Endodermal cell (in vitro differentiated cells): ENCODE data around the gene ECHS1. TPM values are rescaled to one million over a fixed set of nuclear protein-coding genes. Genes with fewer than 3 reads are reported as not detected.
"Not testable (repeated sequence)": the region's sequence is repeated elsewhere in the genome, so short reads cannot be mapped to it uniquely, and the experiment has no call there.

Source experiments
- DNase-seq: peaks from one replicate; pipeline ENCODE4 v3.0.0-alpha.2; 2017
- H3K27ac ChIP-seq: 2 replicates; pipeline ENCODE4 v1.5.1; 2013; ENCODE audit warnings: mild to moderate bottlenecking, low read depth, low read length, moderate library complexity
- H3K27me3 ChIP-seq: 2 replicates; pipeline ENCODE4 v1.6.1; 2013; ENCODE audit warnings: mild to moderate bottlenecking, low read length, moderate library complexity; ENCODE audit not compliant: insufficient read depth, control insufficient read depth, poor library complexity, severe bottlenecking
- H3K36me3 ChIP-seq: 2 replicates; pipeline ENCODE4 v1.7.0; 2013; ENCODE audit warnings: mild to moderate bottlenecking, low read length, moderate library complexity; ENCODE audit not compliant: control insufficient read depth, insufficient read depth
- H3K4me1 ChIP-seq: one replicate; pipeline ENCODE4 v1.7.0; 2013; ENCODE audit warnings: low read length; ENCODE audit not compliant: control insufficient read depth, insufficient read depth
- H3K4me3 ChIP-seq: 2 replicates; pipeline ENCODE4 v1.5.1; 2013; ENCODE audit warnings: mild to moderate bottlenecking, low read length, moderate library complexity
- H3K9ac ChIP-seq: 2 replicates; pipeline ENCODE4 v1.6.1; 2013; ENCODE audit warnings: mild to moderate bottlenecking, low read length, moderate library complexity; ENCODE audit not compliant: poor library complexity, severe bottlenecking; ENCODE audit errors: extremely low read depth
- H3K9me3 ChIP-seq: 2 replicates; pipeline ENCODE4 v1.6.1; 2013; ENCODE audit warnings: mild to moderate bottlenecking, low read length, moderate library complexity; ENCODE audit not compliant: control insufficient read depth
- H3K27ac Mint-ChIP-seq: 2 replicates; pipeline ENCODE4 v1.8.0; 2020; ENCODE audit warnings: mixed read lengths
- H3K27me3 Mint-ChIP-seq: 2 replicates; pipeline ENCODE4 v1.8.0; 2021; ENCODE audit warnings: mild to moderate bottlenecking, mixed read lengths; ENCODE audit not compliant: insufficient read depth
- H3K36me3 Mint-ChIP-seq: 2 replicates; pipeline ENCODE4 v1.8.0; 2020; ENCODE audit warnings: low read depth, mixed read lengths
- H3K4me1 Mint-ChIP-seq: 2 replicates; pipeline ENCODE4 v1.8.0; 2020; ENCODE audit warnings: mixed read lengths
- H3K4me3 Mint-ChIP-seq: 2 replicates; pipeline ENCODE4 v1.8.0; 2020; ENCODE audit warnings: mild to moderate bottlenecking, moderate library complexity, mixed read lengths
- H3K9me3 Mint-ChIP-seq: 2 replicates; pipeline ENCODE4 v1.8.0; 2020; ENCODE audit warnings: mild to moderate bottlenecking, mixed read lengths
- CTCF ChIP-seq: fragments of 200-600 bp; sonication (generic); conservative IDR thresholded peaks from 2 replicates; pipeline ENCODE4 v1.5.0; 2021; ENCODE audit warnings: antibody characterized with exemption, mild to moderate bottlenecking
- WGBS, 2 experiments: methylation state at CpG; one replicate each; pipeline versions ENCODE4 v1.1.5 to v1.1.7; 2013; ENCODE audit warnings: missing lambda C conversion rate in 2 of 2, mixed read lengths in 1 of 2; ENCODE audit not compliant: insufficient coverage in 1 of 2, insufficient read length in 1 of 2; 5-methylcytosine and 5-hydroxymethylcytosine counted together
- total RNA-seq, 2 donors: library from RNA; stranded (reverse); fragmentation: NEBNext Ultra II Directional in 1 of 2; extraction: Animal tissue kit (Norgen Biotek cat#: 25700) in 1 of 2; gene quantifications; 2 replicates in 1 of 2; 3 replicates in 1 of 2; pipeline ENCODE4 v1.2.1, GENCODE V29; 2021

ECHS1 gene
- total RNA-seq, 2 donors from 2014 or later: 92.3 to 102 TPM

DNA sequence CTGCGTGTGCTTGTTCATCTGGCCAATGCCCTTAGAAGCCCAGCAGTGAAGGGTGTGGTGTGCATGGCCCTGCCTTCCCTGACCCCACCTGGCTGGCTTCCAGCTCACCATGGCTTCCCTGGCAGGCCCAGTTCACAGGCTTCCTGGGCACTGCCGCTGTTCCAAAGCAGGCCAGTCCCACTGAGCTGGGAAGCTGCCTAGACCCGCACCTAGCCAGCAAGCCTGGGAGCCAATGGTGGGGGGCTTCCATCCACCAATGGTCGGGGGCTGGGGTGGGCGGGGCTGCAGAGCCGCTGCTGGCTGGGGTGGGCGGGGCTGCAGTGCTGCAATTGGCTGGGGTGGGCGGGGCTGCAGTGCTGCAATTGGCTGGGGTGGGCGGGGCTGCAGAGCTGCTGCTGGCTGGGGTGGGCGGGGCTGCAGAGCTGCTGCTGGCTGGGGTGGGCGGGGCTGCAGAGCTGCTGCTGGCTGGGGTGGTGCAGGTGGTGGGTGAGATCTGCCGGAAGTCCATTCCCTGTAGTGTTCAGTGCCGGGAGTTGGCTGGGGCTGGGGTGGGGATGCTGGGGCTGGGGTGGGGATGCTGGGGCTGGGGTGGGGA is 48.9 kb downstream of the ECHS1 start:
- no peak for TF ChIP-seq CTCF

DNA sequence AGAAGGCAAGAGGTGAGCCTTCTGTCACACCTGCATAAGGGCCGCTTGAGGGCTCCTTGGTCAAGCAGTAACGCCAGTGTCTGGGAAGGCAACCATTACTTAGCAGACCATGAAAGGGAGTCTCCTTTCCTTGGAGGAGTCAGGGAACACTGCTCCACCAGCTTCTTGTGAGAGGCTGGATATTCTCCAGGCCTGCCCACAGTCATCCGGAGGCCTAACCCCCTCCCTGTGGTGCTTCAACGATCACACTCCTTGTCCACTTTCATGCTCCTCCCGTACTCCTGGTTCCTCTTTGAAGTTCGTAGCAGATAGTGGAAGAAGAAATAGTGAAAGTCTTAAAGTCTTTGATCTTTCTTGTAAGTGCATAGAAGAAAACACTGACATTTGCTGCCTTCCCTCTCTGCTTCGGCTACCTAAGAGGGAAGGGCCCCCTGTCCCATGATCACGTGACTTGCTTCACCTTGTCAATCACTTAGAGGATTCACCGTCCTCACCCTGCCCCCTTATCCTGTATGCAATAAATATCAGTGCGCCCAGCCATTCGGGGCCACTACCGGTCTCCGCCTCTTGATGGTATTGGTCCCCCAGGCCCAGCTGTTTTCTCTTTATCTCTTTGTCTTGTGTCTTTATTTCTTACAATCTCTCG is 51.0 kb downstream of the ECHS1 start:
- H3K9me3 ChIP-seq: peaks cover 25% of the 10 kb centered on the region
- H3K4me3 Mint-ChIP-seq, H3K36me3 ChIP-seq, DNase-seq, H3K27ac ChIP-seq, H3K9ac ChIP-seq, H3K4me1 Mint-ChIP-seq, H3K4me1 ChIP-seq, H3K4me3 ChIP-seq, H3K36me3 Mint-ChIP-seq, H3K27ac Mint-ChIP-seq: not testable (repeated sequence)
- WGBS, 2 experiments: 94 to 100% methylated on average over 2 to 8 of the region's 14 CpGs
- peaks cover 25% of the 10 kb centered on the region for H3K27me3 ChIP-seq
- Mint-ChIP-seq H3K27me3 (peaks cover 46% of the 10 kb centered on the region), H3K9me3 (peaks cover 16% of the 10 kb centered on the region)

More for the DNA sequence above, 48.9 kb downstream of the ECHS1 start:
- H3K36me3 ChIP-seq: no peaks in the 10 kb centered on the region
- WGBS, 2 experiments: 28% methylated on average over 11 of the region's 13 CpGs; no CpG with 5 or more reads in 1 of the 2 experiments
- H3K27ac ChIP-seq: no peak overlapping the region
- H3K27ac Mint-ChIP-seq: no peak overlapping the region
- peaks cover 46% of the 10 kb centered on the region for H3K27me3 ChIP-seq
- H3K4me1 ChIP-seq: no peaks in the 10 kb centered on the region
- peaks cover 18% of the 10 kb centered on the region for H3K9me3 ChIP-seq
- peaks cover 62% of the 10 kb centered on the region for H3K27me3 Mint-ChIP-seq
- no peak overlapping the region for H3K4me3 Mint-ChIP-seq
- peaks cover 4% of the 10 kb centered on the region for H3K4me1 Mint-ChIP-seq
- H3K36me3 Mint-ChIP-seq: peaks cover 3% of the 10 kb centered on the region
- no peak overlapping the region for H3K4me3 ChIP-seq
- no peak overlapping the region for H3K9ac ChIP-seq
- H3K9me3 Mint-ChIP-seq: peaks cover 11% of the 10 kb centered on the region
- peak; percentile 89 for DNase-seq

- DNase-seq, H3K27ac Mint-ChIP-seq, H3K4me3 Mint-ChIP-seq, H3K27ac ChIP-seq, H3K9ac ChIP-seq, H3K4me1 ChIP-seq, H3K36me3 Mint-ChIP-seq, H3K36me3 ChIP-seq, H3K4me1 Mint-ChIP-seq: not testable (repeated sequence)
- Histone ChIP-seq H3K4me3 (peak overlapping the region; percentile 62), H3K9me3 (peaks cover 25% of the 10 kb centered on the region), H3K27me3 (peaks cover 12% of the 10 kb centered on the region)
- 90 to 94% methylated on average over 4 to 6 of the region's 6 CpGs for WGBS, 2 experiments
- Mint-ChIP-seq H3K27me3 (peaks cover 36% of the 10 kb centered on the region), H3K9me3 (peaks cover 16% of the 10 kb centered on the region)
These were observed 52.2 kb downstream of the ECHS1 start for GRCh38 chr10:133320852-133321422.

DNA sequence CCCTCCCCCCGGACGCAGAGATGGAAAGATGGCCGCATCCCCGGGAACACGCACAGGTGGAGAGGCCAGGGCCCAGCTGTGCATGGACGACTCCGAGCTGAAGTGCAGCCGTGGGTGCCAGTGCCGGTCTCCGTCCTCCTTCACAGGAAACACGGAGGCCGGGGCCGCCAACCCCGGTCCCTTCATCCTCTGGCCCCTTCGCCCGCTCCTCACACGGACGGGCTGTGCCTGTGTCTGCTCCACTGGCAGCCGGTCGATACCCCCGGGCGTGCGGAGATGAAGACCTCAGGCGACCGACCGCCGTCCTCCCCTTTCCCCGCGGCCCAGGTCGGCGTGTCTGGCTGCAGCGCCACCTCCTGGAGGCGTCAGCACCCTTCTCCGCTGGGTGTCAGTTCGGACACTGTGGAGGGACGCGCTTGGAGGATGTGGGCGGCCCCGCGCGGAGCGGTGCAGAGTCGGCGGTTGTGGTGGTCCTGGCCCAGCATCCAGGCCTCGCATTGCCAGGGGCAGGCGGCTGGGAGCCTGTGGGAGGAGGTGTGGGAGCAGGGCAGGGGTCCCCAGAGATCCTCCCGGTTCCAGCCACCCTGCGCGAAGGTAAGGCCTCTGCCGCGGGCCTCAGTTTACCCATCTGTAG is 54.5 kb downstream of the ECHS1 start:
- Histone ChIP-seq H3K9ac (no peak overlapping the region), H3K27ac (no peak overlapping the region), H3K4me1 (no peaks in the 10 kb centered on the region), H3K9me3 (peaks cover 25% of the 10 kb centered on the region), H3K36me3 (no peaks in the 10 kb centered on the region), H3K4me3 (peak overlapping the region; percentile 70), H3K27me3 (no peaks in the 10 kb centered on the region)
- peak; percentile 93 for DNase-seq
- Mint-ChIP-seq H3K36me3 (peaks cover 3% of the 10 kb centered on the region), H3K27me3 (peaks cover 26% of the 10 kb centered on the region), H3K27ac (no peak overlapping the region), H3K4me1 (no peaks in the 10 kb centered on the region), H3K9me3 (peaks cover 16% of the 10 kb centered on the region), H3K4me3 (peak overlapping the region; percentile 44)
- TF ChIP-seq CTCF: peak; percentile 85
- WGBS, 2 experiments: 21 to 28% methylated on average over 33 to 51 of the region's 51 CpGs
